ENCODE results near the gene TBC1D22A. TPM values are rescaled to one million over a fixed set of nuclear protein-coding genes. Genes with fewer than 3 reads are reported as not detected.

Gene TBC1D22A
- total RNA-seq, 1 experiment from 2014 or later, result 20.9 TPM

DNA sequence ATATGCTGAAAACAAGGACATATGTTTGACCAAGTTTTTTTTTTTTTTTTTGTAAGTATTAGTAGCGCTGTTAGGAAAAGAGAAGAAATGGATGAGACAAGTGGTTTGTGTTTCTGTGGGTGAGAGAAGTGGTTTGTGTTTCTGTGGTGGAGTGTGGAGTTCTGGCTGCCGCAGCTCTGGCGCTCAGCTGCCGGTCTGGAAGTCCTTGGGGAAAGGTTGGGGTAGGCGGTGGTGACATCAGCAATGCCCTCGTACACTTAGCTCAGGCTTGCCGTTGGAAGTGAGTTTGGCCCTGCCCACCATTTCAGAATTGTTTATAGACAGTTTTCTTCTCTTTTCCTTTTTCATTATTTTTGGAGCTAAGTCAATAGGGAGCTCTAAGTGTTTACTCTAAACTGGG, 116.6 kb downstream of the TBC1D22A start (continued):
- TF ChIP-seq, protein P1, sequence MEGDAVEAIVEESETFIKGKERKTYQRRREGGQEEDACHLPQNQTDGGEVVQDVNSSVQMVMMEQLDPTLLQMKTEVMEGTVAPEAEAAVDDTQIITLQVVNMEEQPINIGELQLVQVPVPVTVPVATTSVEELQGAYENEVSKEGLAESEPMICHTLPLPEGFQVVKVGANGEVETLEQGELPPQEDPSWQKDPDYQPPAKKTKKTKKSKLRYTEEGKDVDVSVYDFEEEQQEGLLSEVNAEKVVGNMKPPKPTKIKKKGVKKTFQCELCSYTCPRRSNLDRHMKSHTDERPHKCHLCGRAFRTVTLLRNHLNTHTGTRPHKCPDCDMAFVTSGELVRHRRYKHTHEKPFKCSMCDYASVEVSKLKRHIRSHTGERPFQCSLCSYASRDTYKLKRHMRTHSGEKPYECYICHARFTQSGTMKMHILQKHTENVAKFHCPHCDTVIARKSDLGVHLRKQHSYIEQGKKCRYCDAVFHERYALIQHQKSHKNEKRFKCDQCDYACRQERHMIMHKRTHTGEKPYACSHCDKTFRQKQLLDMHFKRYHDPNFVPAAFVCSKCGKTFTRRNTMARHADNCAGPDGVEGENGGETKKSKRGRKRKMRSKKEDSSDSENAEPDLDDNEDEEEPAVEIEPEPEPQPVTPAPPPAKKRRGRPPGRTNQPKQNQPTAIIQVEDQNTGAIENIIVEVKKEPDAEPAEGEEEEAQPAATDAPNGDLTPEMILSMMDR (IDR thresholded peaks at IDR 0.05 in 2 of 3, conservative IDR thresholded peaks at IDR 0.05 in 1 of 3; ENCODE audit: borderline replicate concordance in 1 of 3, insufficient read depth in 1 of 3, low read depth in 2 of 3, low read length in 2 of 3), result no peak
- TF ChIP-seq RAD21 (IDR thresholded peaks at IDR 0.05; ENCODE audit: low read depth), result no peak
- no peak for TF ChIP-seq TCF7L2 (IDR thresholded peaks at IDR 0.05; ENCODE audit: borderline replicate concordance, extremely low read depth, insufficient read depth, insufficient read length)
- no peak for TF ChIP-seq SP1 (IDR thresholded peaks at IDR 0.05; ENCODE audit: low read depth)
- TF ChIP-seq CEBPB (IDR thresholded peaks at IDR 0.05; ENCODE audit: low read depth), result no peak
- no peak for TF ChIP-seq POLR2AphosphoS5 (IDR thresholded peaks at IDR 0.05; ENCODE audit: low read depth, low read length)
- TF ChIP-seq FOSL1 (IDR thresholded peaks at IDR 0.05; ENCODE audit: low read depth), result no peak
- TF ChIP-seq JUND (IDR thresholded peaks at IDR 0.05), result no peak
- no peak for TF ChIP-seq ZNF274 (IDR thresholded peaks at IDR 0.05; ENCODE audit: low read depth, low read length)
- no peak for TF ChIP-seq ZFX (IDR thresholded peaks at IDR 0.05)

DNA sequence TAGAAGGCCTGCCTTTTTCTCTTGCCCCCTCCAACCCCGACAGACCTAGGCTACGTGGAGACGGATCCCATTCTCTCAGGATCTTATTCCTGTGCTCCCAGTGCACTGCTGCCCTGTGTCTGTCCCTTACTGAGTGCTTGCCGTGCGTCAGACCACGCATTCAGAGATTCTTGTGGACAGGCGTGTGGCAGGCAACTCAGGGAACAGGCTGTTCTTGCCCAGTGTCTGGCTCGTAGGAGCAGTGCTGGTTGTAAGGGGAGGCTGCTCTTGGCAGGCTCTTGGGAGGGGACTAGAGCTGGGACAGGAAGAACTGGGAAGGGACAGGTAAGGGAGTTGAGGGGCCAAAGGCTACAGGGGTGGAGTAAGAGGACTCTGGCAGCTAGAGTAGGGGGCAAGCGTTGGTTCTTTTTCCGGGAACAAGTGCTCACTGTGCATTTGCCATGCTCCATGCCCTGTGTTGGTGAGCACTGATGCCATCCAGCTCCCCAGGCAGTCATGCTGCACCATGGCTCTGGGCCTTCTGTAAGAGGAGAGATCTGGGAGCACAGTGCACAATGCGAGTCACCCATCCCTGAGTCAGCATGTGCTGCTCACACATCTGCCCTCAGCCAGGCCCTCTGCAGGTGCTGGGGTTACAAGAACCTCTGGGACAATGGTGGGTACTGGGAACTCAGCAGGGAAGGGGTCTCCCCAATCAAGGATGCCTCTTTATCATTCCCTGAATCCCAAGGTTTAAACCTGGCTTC, 119.1 kb downstream of the TBC1D22A start:
- peaks cover 0 to 8% of the 10 kb centered on the region in 2 experiments; a peak in 1 of 4 replicates for H3K4me1 ChIP-seq (ENCODE audit: control insufficient read depth in 1 of 2, insufficient read depth in 2 of 2, low read length in 2 of 2)
- H3K4me2 ChIP-seq (ENCODE audit: low read length), result no peak overlapping the region
- H3K27ac ChIP-seq (ENCODE audit: low read depth, low read length), result no peak overlapping the region
- CTCF ChIA-PET, result no interaction called here
- no peaks in the 10 kb centered on the region for H3K36me3 ChIP-seq (ENCODE audit: control insufficient read depth in 1 of 2, insufficient read depth in 2 of 2, low read length in 2 of 2)
- BruUV-seq (replicated peaks), result no TSS peak
- no peaks in the 10 kb centered on the region; the same call in 1 of the 2 replicates for H3K79me2 ChIP-seq (ENCODE audit: insufficient read depth, low read length)
- no peaks in the 10 kb centered on the region for H3K9me3 ChIP-seq (ENCODE audit: control insufficient read depth in 1 of 2, insufficient read depth in 1 of 2, low read depth in 1 of 2, low read length in 2 of 2)
- intact Hi-C loops (cut with micrococcal nuclease), result no loop called here
- H3K9me2 ChIP-seq (ENCODE audit: insufficient read depth), result no peaks in the 10 kb centered on the region
- ATAC-seq (peak; percentile 48; the same call in 1 of the 2 replicates), DNase-seq (ENCODE audit: low read depth, low spot score) (no peak)
- no peak for TF ChIP-seq FOSL1 (IDR thresholded peaks at IDR 0.05; ENCODE audit: low read depth)
- TF ChIP-seq, protein P2, sequence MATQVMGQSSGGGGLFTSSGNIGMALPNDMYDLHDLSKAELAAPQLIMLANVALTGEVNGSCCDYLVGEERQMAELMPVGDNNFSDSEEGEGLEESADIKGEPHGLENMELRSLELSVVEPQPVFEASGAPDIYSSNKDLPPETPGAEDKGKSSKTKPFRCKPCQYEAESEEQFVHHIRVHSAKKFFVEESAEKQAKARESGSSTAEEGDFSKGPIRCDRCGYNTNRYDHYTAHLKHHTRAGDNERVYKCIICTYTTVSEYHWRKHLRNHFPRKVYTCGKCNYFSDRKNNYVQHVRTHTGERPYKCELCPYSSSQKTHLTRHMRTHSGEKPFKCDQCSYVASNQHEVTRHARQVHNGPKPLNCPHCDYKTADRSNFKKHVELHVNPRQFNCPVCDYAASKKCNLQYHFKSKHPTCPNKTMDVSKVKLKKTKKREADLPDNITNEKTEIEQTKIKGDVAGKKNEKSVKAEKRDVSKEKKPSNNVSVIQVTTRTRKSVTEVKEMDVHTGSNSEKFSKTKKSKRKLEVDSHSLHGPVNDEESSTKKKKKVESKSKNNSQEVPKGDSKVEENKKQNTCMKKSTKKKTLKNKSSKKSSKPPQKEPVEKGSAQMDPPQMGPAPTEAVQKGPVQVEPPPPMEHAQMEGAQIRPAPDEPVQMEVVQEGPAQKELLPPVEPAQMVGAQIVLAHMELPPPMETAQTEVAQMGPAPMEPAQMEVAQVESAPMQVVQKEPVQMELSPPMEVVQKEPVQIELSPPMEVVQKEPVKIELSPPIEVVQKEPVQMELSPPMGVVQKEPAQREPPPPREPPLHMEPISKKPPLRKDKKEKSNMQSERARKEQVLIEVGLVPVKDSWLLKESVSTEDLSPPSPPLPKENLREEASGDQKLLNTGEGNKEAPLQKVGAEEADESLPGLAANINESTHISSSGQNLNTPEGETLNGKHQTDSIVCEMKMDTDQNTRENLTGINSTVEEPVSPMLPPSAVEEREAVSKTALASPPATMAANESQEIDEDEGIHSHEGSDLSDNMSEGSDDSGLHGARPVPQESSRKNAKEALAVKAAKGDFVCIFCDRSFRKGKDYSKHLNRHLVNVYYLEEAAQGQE (IDR thresholded peaks at IDR 0.05; ENCODE audit: low read depth), result no peak
- TF ChIP-seq, protein P3, sequence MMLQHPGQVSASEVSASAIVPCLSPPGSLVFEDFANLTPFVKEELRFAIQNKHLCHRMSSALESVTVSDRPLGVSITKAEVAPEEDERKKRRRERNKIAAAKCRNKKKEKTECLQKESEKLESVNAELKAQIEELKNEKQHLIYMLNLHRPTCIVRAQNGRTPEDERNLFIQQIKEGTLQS (IDR thresholded peaks at IDR 0.05), result no peak
- TF ChIP-seq ZFX (IDR thresholded peaks at IDR 0.05), result no peak
- TF ChIP-seq CEBPB (IDR thresholded peaks at IDR 0.05; ENCODE audit: low read depth), result no peak
- TF ChIP-seq, protein P1 (IDR thresholded peaks at IDR 0.05 in 2 of 3, conservative IDR thresholded peaks at IDR 0.05 in 1 of 3; ENCODE audit: borderline replicate concordance in 1 of 3, insufficient read depth in 1 of 3, low read depth in 2 of 3, low read length in 2 of 3), result no peak
- TF ChIP-seq CBX3 (IDR thresholded peaks at IDR 0.05; ENCODE audit: low read depth), result no peak
- no peak for TF ChIP-seq YY1 (IDR thresholded peaks at IDR 0.05; ENCODE audit: extremely low read depth, insufficient replicate concordance, low read depth, low read length)
- POLR2A ChIA-PET, result no interaction called here
- no peak overlapping the region for H2AFZ ChIP-seq (ENCODE audit: low read depth, low read length, poor library complexity, severe bottlenecking)
- no peak overlapping the region for H3K9ac ChIP-seq (ENCODE audit: low read length)
- H3K4me3 ChIP-seq (replicated peaks in 1 of 2; ENCODE audit: low read depth in 1 of 2, low read length in 2 of 2), result no peak overlapping the region
- RAD21 ChIA-PET (ENCODE audit: low non-redundant PET in 1 of 2, low total read pairs in 2 of 2, uncharacterized antibody in 2 of 2, unreplicated experiment in 2 of 2), result no interaction called here
- H4K20me1 ChIP-seq (ENCODE audit: insufficient read depth), result no peaks in the 10 kb centered on the region
- no peaks in the 10 kb centered on the region for H3K27me3 ChIP-seq (ENCODE audit: insufficient read depth, low read length)
